HT1080 (cell line): Measurements from ENCODE around the gene SRBD1. TPM values are rescaled to one million over a fixed set of nuclear protein-coding genes. Genes with fewer than 3 reads are reported as not detected.
"Not testable (repeated sequence)": the region's sequence is repeated elsewhere in the genome, so short reads cannot be mapped to it uniquely, and the experiment has no call there.

Experiments used
- DNase-seq: peaks from one replicate; pipeline ENCODE4 v3.0.0-alpha.2; 2015; ENCODE audit warnings: low read depth
- total RNA-seq: library from RNA; depleted of rRNA; stranded (reverse); fragments of >200 nt; shearing (Covaris generic); gene quantifications from 2 replicates; pipeline ENCODE4 v1.2.3, GENCODE V29; 2014

The SRBD1 gene
- total RNA-seq, 1 experiment from 2014 or later = 19.0 TPM

DNA sequence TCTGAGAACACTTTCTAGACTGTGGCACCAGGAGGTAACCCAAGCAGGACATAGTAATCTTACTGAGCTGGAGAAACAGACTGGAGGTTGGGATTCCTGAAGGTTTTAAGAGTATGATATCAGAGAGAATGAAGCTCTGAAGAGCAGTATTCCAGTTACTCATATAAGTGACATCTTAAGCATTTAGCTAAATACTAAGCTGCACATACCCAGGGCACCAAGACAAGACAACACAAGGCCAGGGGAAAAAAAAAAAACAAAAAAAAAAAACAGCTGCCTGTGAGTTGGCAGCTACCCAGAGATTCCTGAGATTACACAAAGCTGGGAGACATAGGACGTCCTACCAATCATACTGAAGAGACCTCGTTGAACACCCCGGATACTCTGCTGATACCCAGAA lies 175.8 kb downstream of the SRBD1 start:
- peak; percentile 24 for DNase-seq

DNA sequence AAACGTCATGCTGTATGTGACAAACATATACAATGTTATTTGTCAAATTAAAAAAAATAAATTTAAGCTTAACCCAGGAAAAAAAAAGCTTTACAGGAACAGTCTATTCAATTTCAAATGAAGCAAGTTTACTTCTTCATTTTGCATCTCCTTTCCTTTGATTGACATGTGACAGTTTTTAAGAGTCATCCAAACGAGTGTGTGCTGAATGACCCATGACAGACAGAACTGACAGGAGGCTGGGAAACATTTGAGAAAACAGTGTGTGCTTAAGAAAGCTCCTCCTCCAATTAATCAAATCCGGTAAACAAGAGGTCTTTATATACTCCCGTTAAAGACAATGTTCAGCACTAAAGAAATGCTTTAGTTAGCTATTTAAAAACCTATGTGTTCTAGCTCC lies 177.7 kb downstream of the SRBD1 start:
- no peak for DNase-seq

DNA sequence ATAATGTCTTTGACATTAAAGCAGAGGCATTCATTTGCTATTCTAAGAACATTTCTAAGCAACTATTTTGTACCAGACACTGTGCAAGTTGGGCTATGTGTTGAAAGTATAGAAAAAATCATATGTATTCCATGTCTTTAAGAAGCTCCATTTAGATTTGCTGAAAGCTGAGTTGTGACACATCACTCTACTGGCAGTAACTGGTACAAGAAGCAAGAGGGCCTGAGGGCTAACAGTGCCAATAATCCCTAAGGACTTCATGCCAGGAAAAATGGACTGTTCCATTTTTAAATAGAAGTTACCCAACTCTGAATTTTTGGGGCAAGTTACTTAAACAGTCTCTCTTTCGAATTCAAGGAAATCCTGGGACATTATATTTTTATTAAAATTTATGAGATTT lies 178.7 kb downstream of the SRBD1 start:
- no peak for DNase-seq

GRCh38 chr2:45426025-45426424 lies 185.0 kb downstream of the SRBD1 start:
- not testable (repeated sequence) for DNase-seq

- DNase-seq = no peak
These were observed 188.1 kb downstream of the SRBD1 start for GRCh38 chr2:45422921-45423320.

- no peak for DNase-seq
These were observed 192.5 kb downstream of the SRBD1 start for GRCh38 chr2:45418532-45418931.

- DNase-seq = no peak
These were observed 195.4 kb downstream of the SRBD1 start for GRCh38 chr2:45415534-45416123.

DNA sequence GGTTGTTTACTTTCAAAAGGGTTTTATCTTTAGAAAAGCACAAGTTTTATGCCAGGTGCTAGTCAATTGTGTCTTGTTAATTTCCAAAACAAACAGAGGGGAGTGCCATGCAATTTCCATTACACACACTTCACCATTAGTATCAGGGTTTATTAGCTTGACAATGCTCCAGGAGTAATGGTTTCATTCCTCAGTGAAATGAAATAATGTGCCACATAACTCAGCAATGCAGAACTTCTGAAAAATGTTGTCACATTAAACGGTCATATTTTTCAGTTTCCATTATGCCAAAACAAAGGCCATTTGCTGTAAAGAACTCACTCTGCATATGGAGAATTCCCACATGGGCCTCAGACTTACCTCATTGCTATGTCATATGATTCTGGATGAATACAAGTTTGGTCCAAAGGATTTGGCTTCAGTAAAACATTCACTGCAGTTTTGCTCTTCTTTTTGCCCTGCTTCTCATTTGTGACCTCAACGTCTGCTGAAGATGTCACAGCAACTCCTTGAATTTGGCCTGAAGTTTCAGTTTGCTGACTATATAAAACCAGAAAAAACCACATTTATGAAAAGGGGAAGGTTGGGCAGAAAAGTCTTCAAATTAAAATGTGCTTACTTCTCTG lies 198.2 kb downstream of the SRBD1 start:
- DNase-seq = no peak

DNA sequence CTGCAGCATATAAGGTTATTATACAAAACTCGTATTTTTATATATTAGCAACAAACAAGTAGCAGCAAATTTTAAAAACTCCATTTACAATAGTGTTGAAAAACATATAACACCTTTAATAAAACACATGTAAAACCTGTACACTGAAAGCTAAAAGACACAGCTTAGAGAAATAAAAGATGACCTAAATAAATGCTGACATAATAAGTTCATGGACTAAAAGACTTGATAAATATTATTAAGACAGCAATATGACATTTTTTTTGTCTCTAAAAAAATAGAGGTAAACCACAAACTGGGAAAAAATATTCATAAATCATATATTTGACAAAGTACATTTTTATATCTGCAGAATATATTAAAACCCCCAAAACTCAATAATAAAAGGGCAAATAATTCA lies 201.4 kb downstream of the SRBD1 start:
- no peak for DNase-seq

GRCh38 chr2:45406621-45407020 lies 204.4 kb downstream of the SRBD1 start:
- peak; percentile 5 for DNase-seq

- DNase-seq = no peak
These were observed 206.2 kb downstream of the SRBD1 start for GRCh38 chr2:45404807-45405297.

GRCh38 chr2:45403036-45403435 lies 208.0 kb downstream of the SRBD1 start:
- no peak for DNase-seq

- no peak for DNase-seq
These were observed 209.6 kb downstream of the SRBD1 start for GRCh38 chr2:45401431-45401922.

GRCh38 chr2:45399040-45399784 lies 211.9 kb downstream of the SRBD1 start:
- DNase-seq = no peak

DNA sequence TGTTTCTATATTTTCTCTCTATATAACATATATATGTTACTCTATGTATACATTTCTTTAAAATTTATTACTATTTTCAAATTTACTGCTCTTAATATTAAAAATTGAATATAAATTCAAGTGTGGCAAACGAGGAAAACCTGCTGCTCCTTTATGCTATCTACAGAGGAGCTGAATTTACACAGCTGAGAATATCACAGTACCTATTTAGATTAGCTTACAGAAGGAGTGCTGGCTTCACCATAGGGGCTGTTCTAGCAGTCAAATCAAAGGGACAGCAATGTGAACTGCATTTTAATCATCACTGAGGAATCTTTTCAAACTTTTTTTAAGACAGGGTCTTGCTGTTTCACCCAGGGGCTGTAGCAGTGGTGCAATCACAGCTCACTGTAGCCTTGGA lies 213.8 kb downstream of the SRBD1 start:
- no peak for DNase-seq

DNA sequence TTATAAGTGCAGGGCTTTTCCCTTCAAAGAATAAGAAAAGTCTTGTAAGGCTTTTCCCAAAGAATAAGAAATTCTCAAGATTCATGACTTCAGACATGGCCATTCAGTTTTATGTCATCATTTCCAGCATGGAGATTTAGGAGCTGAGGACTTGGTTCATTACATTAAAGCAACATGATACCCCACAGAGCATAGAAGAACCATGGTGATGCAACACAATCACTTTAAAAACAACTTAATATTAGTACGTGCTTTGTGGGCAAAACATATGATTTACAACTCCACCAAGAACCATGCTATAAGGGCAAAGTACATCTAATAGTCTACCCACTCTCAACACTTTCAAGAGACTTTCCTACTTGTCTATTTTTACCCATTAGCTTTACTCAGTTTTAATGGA lies 214.4 kb downstream of the SRBD1 start:
- no peak for DNase-seq

- no peak for DNase-seq
These were observed 216.2 kb downstream of the SRBD1 start for GRCh38 chr2:45394842-45395241.

- no peak for DNase-seq
These were observed 216.9 kb downstream of the SRBD1 start for GRCh38 chr2:45394216-45394615.

DNA sequence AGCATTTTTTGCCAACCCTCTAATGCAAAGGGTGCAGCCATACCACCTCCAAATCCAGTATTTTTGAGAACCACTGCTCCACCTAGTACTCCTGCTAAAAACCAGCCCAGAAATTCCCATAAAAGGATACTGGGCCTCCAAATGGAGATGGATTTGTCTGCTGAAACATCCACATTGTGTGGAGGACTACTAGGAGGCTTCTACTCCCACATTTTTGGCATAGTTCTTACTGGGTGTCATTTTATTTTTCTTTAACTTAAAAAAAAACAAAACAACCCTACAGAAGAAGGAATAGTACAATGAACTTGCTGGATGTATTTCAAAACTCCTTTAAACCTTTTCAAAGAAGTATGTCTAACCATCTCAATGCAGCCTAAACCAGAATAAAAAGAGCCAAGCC lies 219.2 kb downstream of the SRBD1 start:
- no peak for DNase-seq

GRCh38 chr2:45390861-45391260 lies 220.2 kb downstream of the SRBD1 start:
- DNase-seq = no peak

- no peak for DNase-seq
These were observed 220.6 kb downstream of the SRBD1 start for GRCh38 chr2:45390441-45390840.

DNA sequence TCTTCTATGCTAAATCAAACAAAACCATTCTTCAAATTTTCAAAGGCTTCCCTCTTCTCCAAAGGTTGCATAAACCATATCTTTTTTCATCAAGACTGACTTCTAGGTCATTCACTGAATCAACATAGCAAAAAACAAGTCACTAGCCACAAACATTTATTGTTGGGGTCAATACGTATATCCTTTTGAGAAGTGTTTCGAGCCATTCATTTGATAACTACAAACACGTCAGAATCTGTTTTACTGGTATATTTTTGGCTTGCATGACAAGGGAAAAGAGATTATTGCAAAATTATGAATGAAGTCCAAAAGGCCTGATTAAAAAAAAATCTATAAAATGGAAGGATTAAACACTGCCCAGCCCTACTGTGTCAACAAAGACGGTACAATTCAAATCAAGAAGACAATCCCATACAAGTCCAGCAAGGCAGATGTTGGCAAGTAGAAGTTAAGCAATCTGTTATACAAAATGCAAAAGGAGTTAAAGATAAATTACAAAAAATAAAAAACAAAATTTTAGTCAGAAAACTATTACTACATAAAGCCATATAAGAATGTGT lies 222.4 kb downstream of the SRBD1 start:
- DNase-seq = no peak
